Non-pigmented ciliary epithelial cell (primary cell): ENCODE results near the gene OAT.

Experiments
- DNase-seq: peaks from one replicate; pipeline ENCODE4 v3.0.0-alpha.2; 2010; ENCODE audit warnings: low read depth

The OAT gene

GRCh38 chr10:124418726-124419501 is at the start of gene OAT:
OAT (minus strand) TSS chr10:124418923; CDS start chr10:124412171, 6,752 bp downstream.
- peak; percentile 65 for DNase-seq

- DNase-seq = no peak
Measured at GRCh38 chr10:124467165-124467564, 48.4 kb upstream of the OAT start.

- DNase-seq = no peak
Measured at GRCh38 chr10:124465777-124466488, 47.2 kb upstream of the OAT start.

GRCh38 chr10:124465003-124465776 is 46.5 kb upstream of the OAT start:
- no peak for DNase-seq

- no peak for DNase-seq
Measured at GRCh38 chr10:124464028-124464965, 45.6 kb upstream of the OAT start.

- DNase-seq = no peak
Measured at GRCh38 chr10:124462348-124462695, 43.6 kb upstream of the OAT start.

- DNase-seq = peak; percentile 6
Measured at GRCh38 chr10:124461642-124462347, 43.1 kb upstream of the OAT start, which contains the start of gene LHPP. LHPP (plus strand) TSS chr10:124461823; CDS start chr10:124461863, 40 bp downstream.

- DNase-seq = no peak
Measured at GRCh38 chr10:124460144-124460543, 41.4 kb upstream of the OAT start.

- DNase-seq = no peak
Measured at GRCh38 chr10:124459395-124459794, 40.7 kb upstream of the OAT start.

- no peak for DNase-seq
Measured at GRCh38 chr10:124458889-124459288, 40.2 kb upstream of the OAT start.

GRCh38 chr10:124458473-124458872 is 39.8 kb upstream of the OAT start:
- DNase-seq = no peak

- DNase-seq = no peak
Measured at GRCh38 chr10:124455441-124455840, 36.7 kb upstream of the OAT start.

- DNase-seq = no peak
Measured at GRCh38 chr10:124453960-124454610, 35.4 kb upstream of the OAT start.

- DNase-seq = no peak
Measured at GRCh38 chr10:124451276-124451675, 32.6 kb upstream of the OAT start.

- no peak for DNase-seq
Measured at GRCh38 chr10:124450783-124451057, 32.0 kb upstream of the OAT start.

- DNase-seq = no peak
Measured at GRCh38 chr10:124450012-124450782, 31.5 kb upstream of the OAT start, which contains the start of gene NKX1-2. NKX1-2 (minus strand) TSS chr10:124450035; CDS start chr10:124449943, 92 bp downstream.

- DNase-seq = no peak
Measured at GRCh38 chr10:124449170-124450011, 30.7 kb upstream of the OAT start.

GRCh38 chr10:124448696-124449169 is 30.0 kb upstream of the OAT start:
- no peak for DNase-seq
